Gastrocnemius medialis (tissue), 4 donors: ENCODE data around the gene SNAPC4.

Experiments used
- CTCF ChIP-seq, 5 experiments: fragments of 450-650 bp in 3 of 5; fragments of 200-600 bp in 2 of 5; sonication (generic) in 2 of 5; IDR thresholded peaks in 4 of 5; conservative IDR thresholded peaks in 1 of 5; 1 replicate in 4 of 5; 2 replicates in 1 of 5; pipeline ENCODE4 v1.5.1; 2016 to 2019; ENCODE audit warnings: antibody characterized with exemption in 5 of 5, mild to moderate bottlenecking in 3 of 5, moderate library complexity in 3 of 5
- POLR2A ChIP-seq, 2 donors: fragments of 450-650 bp; IDR thresholded peaks; one replicate each; pipeline ENCODE4 v1.6.1; 2017; ENCODE audit warnings: antibody characterized with exemption in 2 of 2, mild to moderate bottlenecking in 2 of 2, moderate library complexity in 2 of 2

DNA sequence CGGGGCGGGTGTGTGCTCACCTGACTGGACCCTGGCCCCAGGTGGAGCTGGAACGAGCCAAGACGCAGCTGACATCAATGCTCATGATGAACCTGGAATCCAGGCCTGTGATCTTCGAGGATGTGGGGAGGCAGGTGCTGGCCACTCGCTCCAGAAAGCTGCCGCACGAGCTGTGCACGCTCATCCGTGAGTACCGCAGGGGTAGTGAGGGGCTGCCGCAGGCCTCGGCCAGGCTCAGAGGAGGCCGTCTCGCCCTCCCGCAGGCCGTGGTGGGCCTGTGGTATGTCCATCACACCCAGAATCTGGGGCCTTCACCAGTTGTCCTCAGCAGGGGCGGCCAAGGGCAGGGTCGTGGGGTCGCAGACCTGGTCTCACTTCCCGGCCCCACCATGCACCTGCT is 21.8 kb upstream of the SNAPC4 start:
- no peak for TF ChIP-seq POLR2A (IDR thresholded peaks at IDR 0.05)
- TF ChIP-seq CTCF (IDR thresholded peaks at IDR 0.05 in 4 of 5, conservative IDR thresholded peaks at IDR 0.05 in 1 of 5): no peak
